Neural cell (in vitro differentiated cells): ENCODE results near the gene S100A16. TPM values are rescaled to one million over a fixed set of nuclear protein-coding genes. Genes with fewer than 3 reads are reported as not detected.

Experiments used
- H2AFZ ChIP-seq: fragments of 200-600, 300-800 bp; sonication (generic), shearing (Covaris generic); 2 replicates; pipeline ENCODE4 v1.6.0; 2014; ENCODE audit warnings: low read depth, mild to moderate bottlenecking, antibody characterized with exemption, low read length, moderate library complexity
- H3F3A ChIP-seq: fragments of 200-600 bp; shearing (Covaris generic); 2 replicates; pipeline ENCODE4 v1.6.1; 2016; ENCODE audit warnings: mild to moderate bottlenecking, moderate library complexity, mixed read lengths, antibody characterized with exemption, low read length; ENCODE audit not compliant: insufficient read depth, poor library complexity, severe bottlenecking
- H3K27ac ChIP-seq: fragments of 200-600, 300-800 bp; sonication (generic), shearing (Covaris generic); 2 replicates; pipeline ENCODE4 v1.5.1; 2014; ENCODE audit warnings: mild to moderate bottlenecking, low read length, moderate library complexity
- H3K27me3 ChIP-seq: fragments of 300-800, 200-600 bp; sonication (generic), shearing (Covaris generic); 2 replicates; pipeline ENCODE4 v1.6.0; 2014; ENCODE audit warnings: mild to moderate bottlenecking, low read depth, low read length, moderate library complexity; ENCODE audit not compliant: insufficient read depth
- H3K36me3 ChIP-seq: fragments of 300-800, 200-600 bp; sonication (generic), shearing (Covaris generic); 2 replicates; pipeline ENCODE4 v1.5.1; 2014; ENCODE audit warnings: mild to moderate bottlenecking, antibody characterized with exemption, low read length, moderate library complexity; ENCODE audit not compliant: insufficient read depth
- H3K4me2 ChIP-seq: fragments of 300-800, 200-600 bp; sonication (generic), shearing (Covaris generic); 2 replicates; pipeline ENCODE4 v1.6.0; 2014; ENCODE audit warnings: mild to moderate bottlenecking, low read length
- H3K4me3 ChIP-seq: fragments of 300-800, 200-600 bp; sonication (generic), shearing (Covaris generic); 2 replicates; pipeline ENCODE4 v1.5.1; 2014; ENCODE audit warnings: mild to moderate bottlenecking, low read length, moderate library complexity
- H3K79me2 ChIP-seq: fragments of 200-600 bp; shearing (Covaris generic); replicated peaks from 2 replicates; pipeline ENCODE4 v1.6.0; 2014; ENCODE audit warnings: mild to moderate bottlenecking, low read length, moderate library complexity; ENCODE audit not compliant: insufficient read depth
- H3K9ac ChIP-seq: fragments of 300-800, 200-600 bp; sonication (generic), shearing (Covaris generic); 2 replicates; pipeline ENCODE4 v1.6.1; 2016; ENCODE audit warnings: mild to moderate bottlenecking, low read length, mixed read lengths
- H3K9me2 ChIP-seq: fragments of 200-600 bp; shearing (Covaris generic); 2 replicates; pipeline ENCODE4 v1.6.1; 2016; ENCODE audit warnings: mild to moderate bottlenecking, low read length, mixed read lengths; ENCODE audit not compliant: insufficient read depth
- H3K9me3 ChIP-seq: fragments of 200-600, 300-800 bp; sonication (generic), shearing (Covaris generic); 2 replicates; pipeline ENCODE4 v1.6.1; 2016; ENCODE audit warnings: mild to moderate bottlenecking, mixed run types, low read length, moderate library complexity, mixed read lengths
- H4K20me1 ChIP-seq: fragments of 200-600 bp; shearing (Covaris generic); 2 replicates; pipeline ENCODE4 v1.6.1; 2016; ENCODE audit warnings: mild to moderate bottlenecking, mixed run types; ENCODE audit not compliant: insufficient read depth
- EP300 ChIP-seq: fragments of 450-650 bp; conservative IDR thresholded peaks from 2 replicates; pipeline ENCODE4 v1.6.1; 2014; ENCODE audit warnings: antibody characterized with exemption, mild to moderate bottlenecking, moderate library complexity; ENCODE audit not compliant: poor library complexity, severe bottlenecking
- EZH2 ChIP-seq: fragments of 200-600, 300-800 bp; shearing (Covaris generic), sonication (generic); IDR thresholded peaks from 2 replicates; pipeline ENCODE4 v1.6.1; 2014; ENCODE audit warnings: antibody characterized with exemption, low read length, borderline replicate concordance, mild to moderate bottlenecking; ENCODE audit not compliant: insufficient read depth, poor library complexity, severe bottlenecking
- MXI1 ChIP-seq: fragments of 450-650 bp; conservative IDR thresholded peaks from 2 replicates; pipeline ENCODE4 v1.6.1; 2014; ENCODE audit warnings: antibody characterized with exemption, mild to moderate bottlenecking; ENCODE audit not compliant: poor library complexity, severe bottlenecking
- POLR2AphosphoS5 ChIP-seq: IDR thresholded peaks from 2 replicates; pipeline ENCODE4 v1.6.1; 2012
- RAD21 ChIP-seq: fragments of 450-650 bp; conservative IDR thresholded peaks from 2 replicates; pipeline ENCODE4 v1.6.1; 2014; ENCODE audit warnings: antibody characterized with exemption, mild to moderate bottlenecking, moderate library complexity
- REST ChIP-seq: IDR thresholded peaks from 2 replicates; pipeline ENCODE4 v1.6.1; 2012; ENCODE audit warnings: borderline replicate concordance
- SMC3 ChIP-seq: fragments of 450-650 bp; conservative IDR thresholded peaks from 2 replicates; pipeline ENCODE4 v1.6.1; 2014; ENCODE audit warnings: antibody characterized with exemption, mild to moderate bottlenecking, moderate library complexity; ENCODE audit not compliant: poor library complexity
- TAF1 ChIP-seq: IDR thresholded peaks from 2 replicates; pipeline ENCODE4 v1.6.1; 2012; ENCODE audit warnings: low read depth
- polyA plus RNA-seq: library from polyadenylated mRNA; depleted of rRNA; stranded (reverse); fragments of >200 nt; gene quantifications from 2 replicates; pipeline ENCODE4 v1.2.3, GENCODE V29; 2014
- TF ChIP-seq, protein P1 (sequence below): fragments of 450-650 bp; IDR thresholded peaks from 2 replicates; pipeline ENCODE4 v1.5.1; 2014; ENCODE audit warnings: antibody characterized with exemption, mild to moderate bottlenecking, moderate library complexity; ENCODE audit not compliant: poor library complexity, severe bottlenecking

The S100A16 gene
- polyA plus RNA-seq, 1 donor from 2014 or later = not detected

- H3F3A ChIP-seq = no peaks in the 10 kb centered on the region
- no peaks in the 10 kb centered on the region for H3K36me3 ChIP-seq
- no peak overlapping the region for H3K27ac ChIP-seq
- no peak overlapping the region for H3K4me2 ChIP-seq
- H2AFZ ChIP-seq = no peak overlapping the region
- TF ChIP-seq REST (no peak), SMC3 (no peak), POLR2AphosphoS5 (no peak), TAF1 (no peak)
- no peak overlapping the region for H3K4me3 ChIP-seq
- no peak overlapping the region for H3K9ac ChIP-seq
- H3K27me3 ChIP-seq = no peaks in the 10 kb centered on the region
- H3K9me2 ChIP-seq = no peaks in the 10 kb centered on the region
- no peaks in the 10 kb centered on the region for H4K20me1 ChIP-seq
- no peaks in the 10 kb centered on the region for H3K79me2 ChIP-seq
- H3K9me3 ChIP-seq = no peaks in the 10 kb centered on the region
Measured at GRCh38 chr1:153616917-153617311, 4.0 kb upstream of the S100A16 start.

DNA sequence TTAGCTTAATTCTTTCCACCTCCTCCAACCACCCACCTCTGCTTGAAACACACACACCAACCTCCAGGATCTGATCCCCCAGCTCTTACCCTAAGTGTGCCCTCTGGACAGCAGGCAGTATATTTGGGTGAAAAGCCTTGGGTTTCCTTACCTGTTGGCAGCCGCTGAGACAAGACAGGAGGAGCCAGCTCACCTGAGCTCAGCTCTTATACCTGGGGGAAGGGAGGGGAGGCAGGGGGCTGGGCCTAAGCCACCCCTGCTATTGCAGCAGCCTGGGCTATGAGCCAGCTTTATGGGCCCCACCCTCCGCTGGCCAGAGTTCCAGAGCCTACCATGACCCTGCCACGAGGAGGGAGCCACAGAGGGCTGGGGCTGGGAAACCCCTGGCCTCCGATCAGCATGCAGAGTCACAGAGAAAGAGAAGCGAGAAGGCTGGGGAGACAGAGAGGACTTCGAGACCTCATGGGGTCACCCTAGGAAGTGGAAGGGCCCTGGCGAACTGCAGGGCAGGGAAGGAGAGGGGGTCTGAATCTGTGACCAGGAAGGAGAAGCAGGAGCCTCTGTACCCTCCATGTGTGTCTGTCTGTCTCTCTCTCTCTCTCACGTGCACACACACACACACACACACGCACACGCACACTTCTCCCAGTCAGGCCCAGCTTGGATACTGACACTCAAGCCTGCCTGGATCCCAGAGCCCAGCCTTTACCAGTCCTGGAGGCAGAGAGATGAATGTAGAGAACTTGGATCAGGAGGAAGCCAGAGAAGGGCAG lies 3.4 kb upstream of the S100A16 start, which contains the start of gene S100A14:
TSS of gene S100A14 (minus strand) at position 182 of the 773 bp plus-strand sequence. CDS start 467 bp downstream, outside the sequence.
- Histone ChIP-seq H3K79me2 (no peaks in the 10 kb centered on the region), H4K20me1 (no peaks in the 10 kb centered on the region), H3K27me3 (no peaks in the 10 kb centered on the region), H3K36me3 (no peaks in the 10 kb centered on the region), H3K9me2 (no peaks in the 10 kb centered on the region), H3K9me3 (no peaks in the 10 kb centered on the region), H3F3A (no peaks in the 10 kb centered on the region), H3K4me3 (no peak within 1 kb of the TSS), H3K27ac (no peak within 1 kb of the TSS), H3K4me2 (no peak within 1 kb of the TSS), H3K9ac (no peak within 1 kb of the TSS), H2AFZ (no peak within 1 kb of the TSS)
- TF ChIP-seq RAD21 (no peak), EP300 (no peak), MXI1 (no peak)

DNA sequence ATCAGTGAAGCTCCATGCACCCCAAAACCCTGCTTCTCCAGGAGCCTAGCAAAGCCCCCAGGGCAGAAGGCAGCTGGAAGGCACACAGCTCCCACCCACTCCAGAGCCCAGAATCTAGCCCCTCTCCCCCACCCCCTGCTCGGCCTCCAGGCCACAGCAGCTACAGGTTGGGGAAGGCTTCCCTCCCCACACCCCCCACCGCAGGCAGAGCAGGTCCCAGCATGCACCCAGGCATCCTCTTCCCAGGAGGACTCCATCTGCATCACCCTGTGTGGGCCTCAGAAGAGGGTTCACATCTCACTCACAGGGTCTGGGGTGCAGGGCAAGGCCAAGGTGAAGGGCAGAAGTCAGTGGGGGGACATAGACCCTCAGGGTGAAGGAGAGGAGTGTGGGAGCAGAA lies 2.5 kb upstream of the S100A16 start:
- H3K4me2 ChIP-seq = no peak overlapping the region
- no peak overlapping the region for H3K4me3 ChIP-seq

More for the DNA sequence above, 2.5 kb upstream of the S100A16 start:
- Histone ChIP-seq H3K36me3 (no peaks in the 10 kb centered on the region), H3K27me3 (no peaks in the 10 kb centered on the region), H3K9me3 (no peaks in the 10 kb centered on the region), H3K79me2 (no peaks in the 10 kb centered on the region), H3K27ac (no peak overlapping the region), H3F3A (no peaks in the 10 kb centered on the region), H3K9me2 (no peaks in the 10 kb centered on the region), H2AFZ (no peak overlapping the region), H4K20me1 (no peaks in the 10 kb centered on the region), H3K9ac (no peak overlapping the region)
- TF ChIP-seq, protein P1, sequence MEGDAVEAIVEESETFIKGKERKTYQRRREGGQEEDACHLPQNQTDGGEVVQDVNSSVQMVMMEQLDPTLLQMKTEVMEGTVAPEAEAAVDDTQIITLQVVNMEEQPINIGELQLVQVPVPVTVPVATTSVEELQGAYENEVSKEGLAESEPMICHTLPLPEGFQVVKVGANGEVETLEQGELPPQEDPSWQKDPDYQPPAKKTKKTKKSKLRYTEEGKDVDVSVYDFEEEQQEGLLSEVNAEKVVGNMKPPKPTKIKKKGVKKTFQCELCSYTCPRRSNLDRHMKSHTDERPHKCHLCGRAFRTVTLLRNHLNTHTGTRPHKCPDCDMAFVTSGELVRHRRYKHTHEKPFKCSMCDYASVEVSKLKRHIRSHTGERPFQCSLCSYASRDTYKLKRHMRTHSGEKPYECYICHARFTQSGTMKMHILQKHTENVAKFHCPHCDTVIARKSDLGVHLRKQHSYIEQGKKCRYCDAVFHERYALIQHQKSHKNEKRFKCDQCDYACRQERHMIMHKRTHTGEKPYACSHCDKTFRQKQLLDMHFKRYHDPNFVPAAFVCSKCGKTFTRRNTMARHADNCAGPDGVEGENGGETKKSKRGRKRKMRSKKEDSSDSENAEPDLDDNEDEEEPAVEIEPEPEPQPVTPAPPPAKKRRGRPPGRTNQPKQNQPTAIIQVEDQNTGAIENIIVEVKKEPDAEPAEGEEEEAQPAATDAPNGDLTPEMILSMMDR = no peak
- TF ChIP-seq MXI1 (no peak), EZH2 (no peak), POLR2AphosphoS5 (no peak), TAF1 (no peak), SMC3 (no peak), EP300 (no peak), RAD21 (no peak)
